WI38 (cell line): ENCODE measurements around the gene HHLA2.

ENCODE experiments used
- H3K4me3 ChIP-seq: 2 replicates; pipeline ENCODE4 v1.5.1; 2011; ENCODE audit warnings: low read depth, mild to moderate bottlenecking, control low read depth, low read length
- CTCF ChIP-seq: IDR thresholded peaks from 2 replicates; pipeline ENCODE4 v1.5.1; 2012; ENCODE audit warnings: low read depth, mild to moderate bottlenecking, control low read depth, low read length

The HHLA2 gene

DNA sequence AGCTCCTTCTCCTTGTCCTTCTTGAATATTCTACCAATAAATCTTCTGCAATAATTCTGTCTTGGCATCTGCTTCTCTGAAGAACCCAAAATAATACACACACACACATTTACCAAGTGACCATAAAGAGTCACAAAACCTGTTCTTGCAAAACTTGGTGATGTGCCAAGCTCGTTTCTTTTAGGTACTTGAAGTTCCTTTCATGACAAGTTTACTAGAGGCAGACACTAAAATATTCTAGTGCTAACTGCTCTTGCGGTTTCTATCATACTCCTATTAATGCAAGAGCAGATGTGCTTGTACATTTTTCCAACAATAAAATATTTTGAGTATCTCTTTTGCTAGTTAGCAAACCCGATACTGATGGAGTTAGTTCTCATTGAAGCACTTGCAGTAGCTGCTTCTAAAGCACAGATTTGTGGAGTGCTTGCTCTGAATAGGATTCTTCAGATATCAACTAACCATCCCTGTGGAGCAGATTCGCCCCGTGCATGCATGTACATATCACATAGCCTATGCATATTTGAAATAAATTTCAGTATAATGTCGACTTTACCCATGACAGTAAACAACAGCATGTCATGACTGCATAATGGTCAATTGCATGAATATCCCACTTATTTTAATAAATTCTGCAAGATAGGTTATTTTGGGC, 23.2 kb downstream of the HHLA2 start:
- H3K4me3 ChIP-seq, result no peak overlapping the region
- TF ChIP-seq CTCF, result no peak

DNA sequence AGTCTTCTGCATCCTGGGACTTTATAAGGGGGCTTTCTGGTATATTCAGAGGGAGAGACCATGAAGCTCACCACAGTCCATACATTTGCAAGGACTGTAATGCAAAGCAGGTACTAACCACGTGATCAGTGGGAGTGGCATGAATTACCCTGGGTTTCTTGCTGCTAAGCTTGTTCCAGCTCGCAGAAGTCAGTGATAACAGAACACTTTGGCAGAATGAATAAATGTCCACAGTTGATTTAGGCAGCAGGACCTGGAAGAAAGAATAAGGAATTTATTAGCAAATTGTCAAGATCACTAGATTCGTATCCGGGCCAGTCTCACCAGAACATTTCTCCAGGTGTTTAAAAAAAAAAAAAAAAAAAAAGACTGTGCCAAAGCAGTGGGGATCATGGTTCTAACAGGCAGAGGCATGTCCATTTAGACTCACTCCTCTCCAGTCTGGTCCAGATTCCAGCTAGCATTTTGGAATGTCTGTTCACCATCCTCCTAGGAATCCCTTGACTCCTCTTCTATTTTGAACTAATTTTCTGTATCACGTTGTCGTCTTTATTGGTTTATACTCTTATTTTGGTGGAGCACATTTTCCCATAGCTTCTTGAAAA, 24.5 kb downstream of the HHLA2 start:
- TF ChIP-seq CTCF, result no peak
- no peak overlapping the region for H3K4me3 ChIP-seq

- no peak for TF ChIP-seq CTCF
- H3K4me3 ChIP-seq, result no peak overlapping the region
These were observed 26.0 kb downstream of the HHLA2 start for GRCh38 chr3:108322352-108322751.

GRCh38 chr3:108324177-108324576, 27.8 kb downstream of the HHLA2 start:
- no peak for TF ChIP-seq CTCF
- no peak overlapping the region for H3K4me3 ChIP-seq

DNA sequence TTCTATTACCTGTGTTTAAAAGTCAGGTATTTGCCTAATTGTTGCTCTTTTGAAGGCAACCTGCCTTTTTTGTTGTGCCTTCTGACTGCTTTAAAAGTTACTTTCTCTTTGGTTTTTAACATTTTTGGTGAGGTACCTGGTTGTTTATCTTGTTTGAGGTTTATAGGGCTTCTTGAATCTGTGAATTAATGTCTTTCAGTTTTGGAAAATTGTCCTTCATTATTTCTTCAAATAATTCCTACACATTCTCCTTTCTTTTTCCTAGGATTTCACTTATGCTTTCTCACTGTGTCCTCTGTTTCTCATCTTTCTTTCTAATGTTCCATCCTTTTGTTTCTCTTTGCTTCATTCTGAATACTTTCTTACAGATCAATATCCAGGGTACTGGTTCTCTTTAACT, 30.8 kb downstream of the HHLA2 start:
- no peak for TF ChIP-seq CTCF

GRCh38 chr3:108328821-108329486, 32.6 kb downstream of the HHLA2 start:
- no peak for TF ChIP-seq CTCF
- H3K4me3 ChIP-seq, result no peak overlapping the region

More for the DNA sequence above, 30.8 kb downstream of the HHLA2 start:
- H3K4me3 ChIP-seq, result no peak overlapping the region

DNA sequence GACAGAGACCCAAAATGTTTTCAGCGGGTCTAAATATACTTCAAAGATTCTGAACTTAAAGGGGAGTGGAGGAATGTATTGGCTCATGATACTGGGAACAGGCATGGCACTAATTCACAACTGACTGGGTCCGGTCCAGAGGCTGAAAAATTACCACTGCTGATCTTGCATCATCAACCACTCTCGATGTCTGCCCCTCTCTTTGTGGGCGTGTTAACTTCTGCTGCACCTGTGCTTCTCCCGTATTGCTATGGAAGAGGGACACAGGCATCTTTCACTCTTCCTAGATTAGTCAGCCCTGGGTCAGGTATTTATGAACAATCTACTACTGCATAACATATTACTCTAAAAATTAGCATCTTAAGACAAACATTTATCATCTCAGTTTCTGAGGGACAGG, 33.2 kb downstream of the HHLA2 start:
- no peak for TF ChIP-seq CTCF
- no peak overlapping the region for H3K4me3 ChIP-seq
